Stimulated activated CD8-positive, alpha-beta memory T cell treated with anti-CD3 and anti-CD28 coated beads, Interleukin-12 subunit alpha, Interleukin-12 subunit beta, amount 100 ng/mL, for 24 hours (primary cell): ENCODE results near the gene GYS2.
A peak's percentile ranks its signal among the peaks of the same experiment; 100 is the strongest.

Source experiments
- DNase-seq: peaks from one replicate; pipeline ENCODE4 v3.0.0-alpha.2; 2020; ENCODE audit errors: extremely low read depth

The GYS2 gene

DNA sequence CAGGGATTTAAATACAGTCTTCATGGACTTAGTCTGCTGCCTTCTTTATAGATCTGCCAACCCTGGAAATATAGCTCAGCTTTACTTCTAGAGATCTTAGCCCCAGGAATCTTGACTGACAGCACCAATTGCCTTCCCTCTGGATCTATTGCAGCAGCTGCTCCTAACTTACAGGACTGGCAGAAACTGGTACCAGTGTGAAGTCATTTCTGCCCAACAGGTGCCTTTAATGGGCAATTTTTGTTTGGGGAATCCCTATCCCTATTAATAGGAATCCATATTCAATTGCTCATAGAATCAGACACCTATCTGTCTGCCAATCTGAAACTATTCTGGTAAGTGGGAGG is 51.3 kb downstream of the GYS2 start:
- no peak for DNase-seq

DNA sequence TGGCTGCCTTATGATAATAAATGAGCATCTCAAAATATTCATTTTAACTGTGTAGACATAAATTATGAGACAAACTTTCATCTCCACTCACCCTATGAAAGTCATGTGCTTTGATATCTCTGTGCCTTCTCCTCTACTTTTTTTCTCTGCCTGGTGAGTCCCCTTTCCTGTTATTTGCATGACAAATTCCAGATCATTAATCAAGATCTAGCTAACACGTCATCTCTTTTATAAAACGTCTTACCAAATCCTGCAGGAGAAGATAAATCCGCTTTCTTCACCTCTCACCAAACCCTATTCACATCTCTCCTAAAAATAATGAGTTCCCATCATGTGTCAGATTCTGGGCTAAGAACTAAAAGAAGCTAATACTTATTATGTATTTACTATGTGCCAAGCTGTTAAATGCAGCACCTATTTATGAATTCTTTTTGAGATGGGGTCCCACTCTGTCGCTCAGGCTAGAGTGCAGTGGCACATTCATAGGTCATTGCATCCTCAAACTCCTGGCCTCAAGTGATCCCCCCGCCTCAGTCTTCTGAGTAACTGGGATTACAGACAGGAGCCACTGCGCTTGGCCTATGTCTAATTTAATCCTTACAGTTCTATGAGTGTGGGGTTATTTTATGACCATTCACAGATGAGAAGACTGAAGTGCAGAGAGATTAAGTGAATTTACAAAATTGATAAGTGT is 51.9 kb downstream of the GYS2 start:
- no peak for DNase-seq

DNA sequence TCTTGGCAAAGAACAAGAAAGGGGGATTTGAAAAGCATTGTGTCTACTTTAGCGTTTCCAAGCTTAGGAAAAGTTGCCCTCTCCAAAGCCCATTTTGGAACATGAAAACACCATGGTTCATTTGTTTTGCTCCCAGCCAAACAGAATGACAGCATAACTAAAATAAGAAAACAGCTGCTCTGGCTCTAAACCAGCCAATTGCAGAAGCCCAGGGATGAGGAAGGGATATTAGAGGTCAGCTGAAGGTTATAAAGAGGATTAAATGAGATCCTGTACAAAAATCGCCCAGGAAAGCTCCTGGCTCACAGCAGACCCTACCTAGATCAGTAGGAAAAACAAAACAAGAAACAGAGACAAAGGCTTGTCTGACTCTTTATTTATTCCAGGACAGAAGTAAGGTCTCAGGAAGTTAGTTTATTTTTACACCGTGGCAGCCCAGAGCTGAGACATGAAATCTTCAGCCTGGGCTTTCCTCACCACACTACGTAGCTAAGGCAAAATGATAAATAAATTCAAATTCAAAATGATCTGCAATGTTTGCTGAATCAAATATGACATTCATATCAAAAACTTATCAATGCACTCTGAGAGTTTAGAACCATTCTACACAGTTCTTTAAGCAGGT is 52.7 kb downstream of the GYS2 start:
- DNase-seq, result no peak

DNA sequence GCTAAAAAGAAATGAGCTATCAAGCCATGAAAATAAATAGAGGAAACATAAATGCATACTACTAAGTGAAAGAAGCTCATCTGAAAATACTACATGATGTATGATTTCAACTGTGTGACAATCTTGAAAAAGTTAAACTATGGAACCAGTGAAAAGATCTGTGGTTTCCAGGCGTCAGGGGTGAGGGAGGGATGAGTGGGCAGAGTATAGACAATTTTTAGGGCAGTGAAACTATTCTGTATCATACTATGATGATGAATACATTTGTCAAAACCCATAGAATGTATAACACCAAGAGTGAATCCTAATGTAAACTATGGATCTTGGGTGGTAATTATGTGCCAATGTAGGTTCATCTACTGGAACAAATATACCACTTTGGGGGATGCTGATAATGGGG is 57.2 kb downstream of the GYS2 start:
- no peak for DNase-seq

DNA sequence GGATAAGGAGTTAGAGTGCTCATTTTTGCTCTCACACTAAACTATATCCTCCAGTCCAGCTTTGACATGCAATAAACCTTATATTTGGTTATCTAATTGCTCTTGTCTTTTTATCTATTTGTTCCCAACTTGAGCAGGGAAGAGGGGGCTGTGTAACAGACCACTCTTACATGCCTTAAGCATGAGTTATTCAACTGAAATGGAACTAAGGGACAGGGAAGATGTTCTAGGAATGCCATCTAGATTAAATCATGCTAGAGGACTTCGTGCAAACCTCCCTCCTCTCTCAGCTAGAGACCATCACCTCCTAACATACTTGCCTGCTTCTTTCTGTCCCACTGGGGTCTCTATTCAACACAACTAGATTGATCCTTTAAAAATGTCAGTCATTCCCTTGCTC is 57.9 kb downstream of the GYS2 start:
- DNase-seq, result no peak

DNA sequence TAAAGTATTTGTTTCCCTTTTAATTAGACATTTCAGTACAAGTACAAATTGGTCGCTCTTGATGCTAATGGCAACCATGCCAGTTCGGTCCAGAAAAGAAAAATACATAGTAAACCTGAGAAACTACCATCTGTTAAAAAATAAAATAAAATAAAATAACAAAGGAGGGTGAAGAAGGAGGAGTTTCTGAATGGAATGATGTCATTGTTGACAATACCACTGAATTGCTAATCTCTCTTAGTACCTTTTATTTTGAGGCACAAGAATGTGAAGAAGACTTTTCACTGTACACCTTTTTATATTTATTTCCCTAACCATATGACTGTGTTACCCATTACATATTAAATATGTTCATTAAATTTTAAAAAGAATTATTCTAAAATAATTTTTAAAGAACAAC is 59.1 kb downstream of the GYS2 start:
- DNase-seq, result no peak

DNA sequence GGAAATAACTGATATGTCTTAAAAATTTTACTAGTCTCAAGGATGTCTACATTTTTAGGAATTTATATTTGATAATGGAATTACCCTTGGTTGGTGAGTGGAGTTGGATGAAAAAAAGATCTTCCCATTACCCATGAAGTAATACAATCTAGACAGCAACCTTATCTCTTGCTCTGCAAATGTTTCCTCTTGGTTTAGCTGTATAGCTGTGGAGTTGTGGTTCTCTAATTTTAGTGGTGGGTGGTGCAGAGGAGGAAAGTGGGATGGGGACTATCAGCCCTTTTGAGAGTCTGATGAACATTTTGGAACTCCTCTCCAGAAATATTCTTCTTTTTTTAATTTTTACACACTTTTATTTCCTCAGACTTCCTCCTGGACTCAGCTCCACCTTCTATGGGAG is 61.5 kb downstream of the GYS2 start:
- DNase-seq, result no peak

DNA sequence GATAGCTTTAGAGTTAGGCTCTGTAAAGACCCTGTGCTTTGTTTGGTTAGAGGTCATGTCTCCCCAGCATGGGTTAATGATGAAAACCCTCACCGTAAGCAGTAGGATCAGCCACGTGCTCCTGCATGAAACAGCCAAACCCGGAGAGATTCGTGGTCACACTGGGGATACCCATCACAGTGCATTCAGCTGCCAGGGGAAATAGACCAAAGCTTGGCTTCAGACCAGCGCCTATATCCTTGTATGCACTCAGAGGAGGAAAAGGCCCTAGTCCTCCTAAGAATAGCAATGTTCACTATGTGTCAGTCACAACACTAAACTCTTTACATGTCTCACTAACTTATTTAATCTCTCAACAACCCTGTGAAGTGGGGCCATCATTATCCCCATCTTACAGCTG is 62.2 kb downstream of the GYS2 start:
- DNase-seq, result no peak

DNA sequence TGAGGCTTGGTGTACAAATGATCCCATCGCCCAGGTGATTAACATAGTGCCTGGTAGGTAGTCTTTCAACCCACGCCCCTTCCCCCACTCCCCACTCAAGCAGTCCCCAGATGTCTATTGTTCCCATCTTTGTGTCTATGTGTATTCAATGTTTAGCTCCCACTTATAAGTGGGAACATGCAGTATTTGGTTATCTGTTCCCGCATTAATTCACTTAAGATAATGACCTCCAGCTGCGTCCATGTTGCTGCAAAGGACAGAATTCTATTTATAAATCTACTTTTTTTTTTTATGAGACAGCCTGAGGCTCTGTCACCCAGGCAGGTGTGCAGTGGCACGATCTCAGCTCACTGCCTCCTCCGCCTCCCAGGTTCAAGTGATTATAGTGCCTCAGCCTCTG is 62.9 kb downstream of the GYS2 start:
- no peak for DNase-seq

DNA sequence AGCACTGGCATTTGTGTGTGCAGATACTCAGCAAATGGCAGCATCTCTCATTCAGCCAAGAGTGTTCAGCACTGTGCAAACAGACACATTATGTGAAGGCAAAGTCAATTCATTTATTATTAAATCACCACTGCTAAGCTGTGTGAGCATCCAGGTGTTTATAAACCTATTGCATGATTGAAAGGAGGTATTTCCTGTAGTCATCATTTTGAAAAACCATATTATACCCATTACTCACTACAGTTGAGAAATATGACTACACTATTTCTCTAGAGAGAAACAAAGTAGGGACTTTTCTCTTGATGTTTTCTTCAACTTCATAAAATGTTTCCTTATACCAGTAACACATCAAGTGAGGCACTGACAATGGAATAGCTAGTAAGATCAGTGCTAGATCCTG is 64.8 kb downstream of the GYS2 start:
- DNase-seq, result no peak

DNA sequence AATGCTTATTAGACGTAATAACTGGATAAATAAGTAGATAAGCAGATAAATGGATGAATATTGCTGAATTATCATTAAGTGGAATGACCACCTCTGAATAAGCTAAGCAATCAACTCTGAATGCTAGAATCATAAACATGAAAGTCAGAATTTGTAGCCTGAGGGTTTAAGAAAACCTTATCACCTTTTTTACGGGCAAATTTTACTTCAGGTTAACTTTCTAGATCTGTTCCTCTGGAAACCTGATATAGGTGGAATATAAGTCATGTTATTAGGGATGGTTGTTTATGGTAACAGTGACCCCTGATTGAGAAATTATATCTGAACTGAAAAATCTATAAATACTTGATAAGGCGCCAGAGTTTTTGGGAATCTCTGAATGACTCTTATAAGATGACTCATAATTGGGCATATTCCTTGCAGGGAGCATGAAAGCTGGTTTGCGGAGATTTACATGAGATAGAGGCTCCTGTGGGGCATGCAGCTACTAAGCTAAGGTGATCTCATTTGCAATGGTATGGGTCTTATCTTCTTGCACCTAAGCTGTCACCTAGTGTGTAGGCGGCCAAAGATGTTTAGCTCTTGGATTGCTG is 66.5 kb downstream of the GYS2 start:
- DNase-seq, result no peak

DNA sequence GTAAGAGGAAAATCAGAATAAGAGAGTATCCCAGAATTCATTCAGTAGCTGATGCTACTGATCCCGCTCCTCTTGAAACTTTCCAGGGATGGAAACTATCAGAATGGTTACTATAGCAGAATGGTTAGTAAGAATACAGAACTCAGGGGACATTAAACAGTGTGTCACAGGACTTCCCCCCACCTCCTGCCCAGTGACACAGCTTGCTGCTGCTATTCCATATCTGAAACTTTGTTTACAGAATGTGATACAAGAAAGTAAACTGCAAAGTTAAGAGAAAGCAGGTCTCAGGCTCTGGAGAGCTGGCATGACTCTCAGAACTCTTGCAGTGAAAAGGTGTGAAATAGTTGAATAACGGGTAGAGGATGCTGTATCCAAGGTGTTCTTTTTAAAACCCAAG is 75.2 kb downstream of the GYS2 start:
- DNase-seq, result no peak

DNA sequence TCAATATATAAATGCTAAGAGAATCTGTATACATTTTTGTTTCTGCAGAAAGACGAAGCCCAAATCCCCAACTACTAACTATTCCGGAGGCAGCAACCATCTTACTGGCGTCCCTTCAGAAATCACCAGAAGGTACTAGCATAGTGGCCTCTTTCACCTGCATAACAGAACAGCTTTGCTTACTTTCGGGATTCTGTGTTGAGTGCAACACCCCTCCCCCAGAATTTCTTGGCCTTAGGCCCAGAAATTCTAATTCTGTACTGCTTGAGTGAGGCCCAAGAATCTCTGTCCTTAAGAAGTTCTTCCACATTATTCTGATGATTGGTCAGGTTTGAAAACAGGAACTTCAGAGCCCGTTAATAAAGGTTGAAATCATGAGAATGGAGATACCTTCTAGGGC is 75.7 kb downstream of the GYS2 start:
- no peak for DNase-seq

DNA sequence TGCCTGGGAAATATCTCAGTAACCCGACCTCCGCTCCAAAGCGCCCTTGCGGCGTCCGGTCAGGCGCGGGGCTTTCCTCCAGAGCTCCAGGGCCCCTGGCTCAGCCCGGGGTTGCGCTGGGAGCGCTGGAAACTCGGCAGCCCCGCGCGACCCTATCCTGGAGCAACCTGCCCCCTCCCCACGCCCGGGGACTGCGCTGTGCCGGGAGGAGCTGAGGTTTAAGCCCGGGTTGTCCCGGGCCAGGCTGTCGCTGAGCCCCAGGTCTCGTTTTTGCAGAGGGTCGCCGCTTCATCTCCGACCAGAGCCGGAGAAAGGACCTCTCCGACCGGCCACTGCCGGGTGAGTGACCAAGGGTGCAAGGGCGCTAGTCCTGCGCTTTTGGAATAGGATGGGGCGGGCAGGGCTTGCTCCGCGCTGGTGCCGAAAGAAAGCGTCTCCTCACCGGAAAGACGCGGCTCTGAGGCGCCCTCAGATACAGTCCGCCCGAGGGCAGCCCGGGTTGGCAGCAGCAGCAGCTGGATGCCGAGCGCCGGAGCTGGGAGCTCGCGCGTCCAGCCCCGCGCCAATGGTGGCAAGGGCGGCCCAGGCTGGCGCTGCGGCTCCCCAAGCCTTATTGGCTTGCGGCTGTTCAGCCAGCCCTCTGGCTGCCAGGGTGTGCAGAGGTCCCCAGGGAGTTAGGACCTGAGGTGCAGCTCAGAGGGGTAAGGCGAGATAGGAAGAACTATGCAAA is 77.0 kb downstream of the GYS2 start:
- DNase-seq, result peak; percentile 10

DNA sequence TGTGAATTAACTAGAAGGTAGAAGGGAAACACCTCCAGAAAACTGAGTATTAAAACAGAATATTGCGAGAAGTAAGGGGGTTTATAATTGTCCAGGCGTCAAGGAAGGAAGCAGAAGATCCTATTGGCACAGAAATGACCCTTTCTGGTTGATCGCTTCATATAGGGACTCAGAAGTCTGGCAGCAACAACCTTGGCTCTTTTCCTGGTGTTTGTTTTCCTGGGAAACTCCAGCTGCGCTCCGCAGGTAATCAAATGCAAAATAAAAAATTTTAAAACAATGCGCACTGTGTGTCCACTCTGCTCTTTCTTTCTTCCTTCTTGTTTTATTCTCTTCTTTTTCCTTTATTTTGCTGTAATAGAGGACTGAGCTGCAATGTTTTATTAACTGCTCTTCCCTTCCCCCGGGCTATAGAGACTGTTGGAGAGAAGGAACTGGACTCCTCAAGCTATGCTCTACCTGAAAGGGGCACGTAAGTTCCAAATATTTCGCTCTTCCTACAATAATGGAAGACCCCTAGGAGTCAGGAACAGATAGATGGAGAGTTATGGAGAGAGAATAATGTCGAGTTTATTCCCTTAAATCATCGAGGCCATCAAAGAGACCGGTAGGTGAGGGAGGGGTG is 77.8 kb downstream of the GYS2 start:
- DNase-seq, result no peak

DNA sequence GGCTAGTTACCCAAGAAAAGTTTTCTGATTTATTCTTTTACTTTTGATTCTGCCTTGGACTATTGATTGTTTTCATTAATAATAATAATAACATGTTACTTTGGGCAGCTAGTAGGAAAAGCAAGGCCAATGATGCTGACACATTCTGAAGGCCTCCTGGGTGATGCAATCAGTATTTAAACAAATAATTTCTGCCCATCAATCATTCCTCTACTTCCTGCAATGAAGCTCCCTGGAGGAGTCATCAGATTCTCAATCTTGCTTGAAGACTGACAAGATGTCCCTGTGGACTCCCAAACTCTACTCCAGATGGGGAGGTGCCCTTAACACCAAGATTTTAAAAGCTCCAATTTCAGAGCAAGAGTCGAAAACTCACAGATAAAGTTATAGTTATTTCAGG is 78.6 kb downstream of the GYS2 start, which contains the start of gene SPX:
Gene SPX, plus strand, starts transcription at position 244 of the 400 bp plus-strand sequence. CDS start 177 bp downstream, outside the sequence.
- DNase-seq, result no peak

DNA sequence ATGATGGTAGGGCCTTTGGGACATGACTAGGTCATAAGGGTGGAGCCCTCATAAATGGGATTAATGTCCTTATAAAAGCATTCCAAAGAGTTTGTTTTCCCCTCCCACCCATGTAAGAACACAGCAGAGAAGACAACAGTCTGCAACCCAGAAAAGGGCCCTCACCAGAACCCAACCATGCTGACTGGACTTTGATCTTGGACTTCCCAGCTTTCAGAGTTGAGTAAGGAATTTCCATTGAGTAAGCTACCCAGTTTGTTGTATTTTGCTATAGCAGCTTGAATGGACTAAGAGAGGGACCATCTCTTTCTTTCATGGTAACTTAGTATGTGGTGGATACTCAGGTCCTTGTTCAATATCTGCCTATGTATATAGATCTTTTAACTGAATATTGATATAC is 81.5 kb downstream of the GYS2 start:
- DNase-seq, result no peak

DNA sequence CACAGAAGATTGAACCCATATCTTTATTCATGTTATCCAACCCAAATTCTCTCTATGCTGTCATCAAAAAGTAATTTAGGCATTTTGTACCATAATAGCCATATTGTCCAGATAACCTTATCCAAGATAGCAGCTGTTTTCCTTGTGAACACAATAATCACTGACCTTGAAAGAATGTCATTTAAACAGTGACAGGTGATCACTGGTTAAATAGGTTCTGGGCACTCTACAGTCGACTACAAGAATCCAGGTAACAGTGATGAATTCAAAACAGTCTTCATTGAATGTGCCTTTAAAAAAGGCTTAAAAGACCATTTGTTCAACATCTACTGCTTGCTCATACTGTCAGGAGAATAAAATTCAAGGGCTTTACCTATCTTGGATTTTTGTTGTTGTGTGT is 83.1 kb downstream of the GYS2 start:
- DNase-seq, result no peak

DNA sequence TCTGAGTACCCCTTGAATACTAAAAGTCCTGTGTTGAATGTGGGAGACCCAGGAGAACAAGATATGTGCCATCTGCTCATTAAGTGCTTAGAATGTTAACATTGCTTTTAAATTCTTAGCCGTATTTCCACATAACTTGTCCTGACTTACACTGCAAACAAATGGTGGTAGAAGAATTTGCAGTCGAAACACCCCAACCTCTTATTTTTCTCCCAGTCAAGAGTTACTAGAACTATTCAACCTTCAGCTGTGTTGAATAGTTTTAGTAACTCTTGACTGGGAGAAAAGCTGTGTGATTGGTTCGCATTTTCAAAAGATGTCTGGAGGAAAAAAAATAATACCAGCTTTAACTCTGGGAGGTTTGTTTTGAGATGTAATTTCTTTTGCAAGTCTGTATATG is 86.2 kb downstream of the GYS2 start:
- DNase-seq, result no peak

DNA sequence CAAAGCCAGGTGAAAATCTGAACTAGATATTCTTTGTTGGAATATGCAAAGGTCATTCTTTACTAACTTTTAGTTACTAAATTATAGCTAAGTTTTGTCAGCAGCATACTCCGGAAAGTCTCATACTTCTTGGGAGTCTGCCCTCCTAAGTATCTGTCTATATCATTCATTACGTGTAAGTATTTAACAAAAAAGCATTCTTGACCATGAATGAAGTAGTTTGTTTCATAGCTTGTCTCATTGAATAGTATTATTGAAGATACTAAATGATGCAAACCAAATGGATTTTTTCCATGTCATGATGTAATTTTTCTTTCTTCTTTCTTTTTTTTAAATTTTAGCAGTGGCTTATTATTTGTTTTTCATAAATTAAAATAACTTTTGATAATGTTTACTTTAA is 88.4 kb downstream of the GYS2 start:
- no peak for DNase-seq

DNA sequence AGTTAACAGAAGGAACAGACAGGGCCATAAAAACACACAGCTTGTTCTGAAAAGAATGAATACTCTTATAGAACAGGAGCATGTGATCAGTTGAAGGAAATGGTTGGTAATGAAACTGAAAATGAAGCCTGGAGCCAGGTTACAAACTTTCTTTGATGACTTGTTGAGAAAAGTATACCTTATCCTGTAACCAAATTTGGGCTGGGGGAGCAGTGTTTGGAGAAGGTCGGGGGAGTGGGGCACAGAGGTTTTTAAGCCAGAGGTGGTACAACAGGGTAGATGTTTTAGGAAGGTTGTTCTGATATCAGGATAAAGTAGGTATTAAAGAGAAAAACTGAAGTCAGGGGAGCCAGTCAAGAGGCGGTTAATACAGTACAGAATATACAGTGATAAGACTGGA is 94.9 kb downstream of the GYS2 start:
- DNase-seq, result no peak

DNA sequence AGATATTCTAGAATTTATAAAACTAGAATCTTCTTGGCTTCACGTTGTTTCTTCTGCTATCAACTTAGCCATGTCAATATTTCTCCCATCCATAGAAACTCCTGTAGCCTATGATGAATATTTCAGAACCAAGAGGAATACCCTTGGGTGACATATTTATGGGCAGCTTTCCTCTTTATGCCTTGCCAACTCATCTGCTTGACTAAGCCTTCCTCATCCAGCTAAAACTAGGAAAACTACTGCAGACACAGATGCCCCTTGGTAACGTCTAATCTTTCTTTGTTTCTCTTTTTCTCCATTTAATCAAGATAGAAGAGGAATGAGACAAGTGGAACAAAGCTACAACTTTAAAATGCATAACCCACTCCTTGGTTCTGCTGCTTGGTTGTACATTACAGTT is 96.8 kb downstream of the GYS2 start:
- no peak for DNase-seq
